HG03039 (cell line): ENCODE results near the gene SYNE4.
"Not testable (repeated sequence)": the region's sequence is repeated elsewhere in the genome, so short reads cannot be mapped to it uniquely, and the experiment has no call there.

Source experiments
- ATAC-seq: cut with Tn5 transposase; IDR thresholded peaks from one replicate; pipeline ENCODE4 v1.9.1; 2021; ENCODE audit warnings: mild to moderate bottlenecking, moderate library complexity; ENCODE audit not compliant: unreplicated experiment

SYNE4 gene

GRCh38 chr19:35990771-35991730 is 17.6 kb downstream of the SYNE4 start:
- ATAC-seq: no peak

GRCh38 chr19:35990156-35990555 is 18.5 kb downstream of the SYNE4 start:
- no peak for ATAC-seq

- ATAC-seq: no peak
These were observed 19.8 kb downstream of the SYNE4 start for GRCh38 chr19:35988824-35989223.

- ATAC-seq: no peak
These were observed 21.1 kb downstream of the SYNE4 start for GRCh38 chr19:35987571-35987896.

- ATAC-seq: no peak
These were observed 21.7 kb downstream of the SYNE4 start for GRCh38 chr19:35986664-35987570.

- no peak for ATAC-seq
These were observed 22.5 kb downstream of the SYNE4 start for GRCh38 chr19:35986111-35986510.

GRCh38 chr19:35983177-35983576 is 25.4 kb downstream of the SYNE4 start:
- ATAC-seq: no peak

- ATAC-seq: not testable (repeated sequence)
These were observed 27.6 kb downstream of the SYNE4 start for GRCh38 chr19:35980997-35981396.

- no peak for ATAC-seq
These were observed 29.7 kb downstream of the SYNE4 start for GRCh38 chr19:35978832-35979365.

GRCh38 chr19:35978271-35978670 is 30.3 kb downstream of the SYNE4 start:
- ATAC-seq: no peak

GRCh38 chr19:35977446-35978222 is 31.0 kb downstream of the SYNE4 start:
- ATAC-seq: no peak

- no peak for ATAC-seq
These were observed 32.9 kb downstream of the SYNE4 start for GRCh38 chr19:35975608-35976214.

- no peak for ATAC-seq
These were observed 35.1 kb downstream of the SYNE4 start for GRCh38 chr19:35973487-35973886.

GRCh38 chr19:35966771-35967170 is 41.8 kb downstream of the SYNE4 start:
- ATAC-seq: no peak

GRCh38 chr19:35963514-35963913 is 45.1 kb downstream of the SYNE4 start:
- no peak for ATAC-seq

GRCh38 chr19:35960432-35960972 is 48.1 kb downstream of the SYNE4 start:
- no peak for ATAC-seq

- ATAC-seq: no peak
These were observed 48.7 kb downstream of the SYNE4 start for GRCh38 chr19:35959968-35960320.

GRCh38 chr19:35959040-35959967 is 49.3 kb downstream of the SYNE4 start:
- no peak for ATAC-seq

GRCh38 chr19:35958660-35959039 is 50.0 kb downstream of the SYNE4 start:
- no peak for ATAC-seq
